ENCODE measurements around the gene RASAL1. TPM values are rescaled to one million over a fixed set of nuclear protein-coding genes. Genes with fewer than 3 reads are reported as not detected.
A peak's percentile ranks its signal among the peaks of the same experiment; 100 is the strongest.

Gene RASAL1
- total and polyA plus RNA-seq, 2 donors (not counting 1 experiment from before 2014, with no cell fraction given), result 0.10 to 11.0 TPM

- Histone ChIP-seq H3K4me1 (ENCODE audit: control insufficient read depth in 2 of 2, insufficient read depth in 2 of 2, low read length in 2 of 2) (peaks cover 100% of the 10 kb centered on the region in 2 donors), H3K36me3 (replicated peaks in 1 of 2; ENCODE audit: control extremely low read depth in 1 of 2, control insufficient read depth in 1 of 2, extremely low read depth in 1 of 2, insufficient read depth in 2 of 2, low read length in 1 of 2) (peaks cover 0 to 5% of the 10 kb centered on the region in 2 experiments), H3K9ac (ENCODE audit: low read length) (peak overlapping the region; percentile 7), H3K27me3 (replicated peaks in 1 of 4; ENCODE audit: control extremely low read depth in 1 of 4, control insufficient read depth in 3 of 4, insufficient read depth in 4 of 4, low read length in 3 of 4) (no peaks in the 10 kb centered on the region), H2AFZ (ENCODE audit: insufficient read depth, low read depth, low read length, poor library complexity, severe bottlenecking) (no peak overlapping the region), H3K4me3 (ENCODE audit: control extremely low read depth in 1 of 5, extremely low read depth in 1 of 5, insufficient read depth in 1 of 5, low read depth in 2 of 5, low read length in 4 of 5) (peak overlapping the region in 2 of 5 experiments; percentile 7 to 13), H3K4me2 (replicated peaks; ENCODE audit: low read depth, low read length, poor library complexity, severe bottlenecking) (peak overlapping the region; percentile 90), H4K20me1 (ENCODE audit: control insufficient read depth, insufficient read depth, low read length, poor library complexity, severe bottlenecking) (peaks cover 45% of the 10 kb centered on the region), H3K79me2 (ENCODE audit: control insufficient read depth, insufficient read depth, low read length) (peaks cover 97% of the 10 kb centered on the region), H3K9me3 (ENCODE audit: control extremely low read depth in 1 of 3, control insufficient read depth in 2 of 3, insufficient read depth in 1 of 3, low read length in 2 of 3) (no peaks in the 10 kb centered on the region), H3K27ac (ENCODE audit: low read length in 2 of 2) (peak overlapping the region; percentile 25 to 84)
- Mint-ChIP-seq H3K9me3 (ENCODE audit: insufficient read depth) (no peaks in the 10 kb centered on the region), H3K27me3 (no peaks in the 10 kb centered on the region), H3K4me3 (peak overlapping the region; percentile 65), H3K27ac (peak overlapping the region; percentile 67), H3K4me1 (peaks cover 80% of the 10 kb centered on the region)
- intact Hi-C loops (cut with micrococcal nuclease), result loop anchor here (1.0 kb wide), 1 partner anchor 10 kb away; no protein-coding TSS in a partner anchor
- ChIA-PET POLR2A (interaction anchor here (0.6 to 1.1 kb wide), 4 partner anchors 8 to 22 kb away, joined by 3 to 4 read pairs (median 3); no protein-coding TSS in a partner anchor), CTCF (interaction anchor here (1.4 to 6.6 kb wide), 7 partner anchors 9 to 109 kb away, joined by 3 to 72 read pairs (median 12); no protein-coding TSS in a partner anchor)
- TF ChIP-seq EZH2 (IDR thresholded peaks at IDR 0.05; ENCODE audit: borderline replicate concordance, insufficient read depth, low read depth, low read length, poor library complexity, severe bottlenecking) (no peak), CTCF (IDR thresholded peaks at IDR 0.05) (no peak)
- WGBS (ENCODE audit: insufficient coverage), result 33% methylated on average over 26 of the region's 31 CpGs
- ATAC-seq (ENCODE audit: low read depth) (peak; percentile 32), DNase-seq (peak; percentile 68)
These were observed 70.2 kb downstream of the RASAL1 start for GRCh38 chr12:113065126-113066007.
